ENCODE results near the gene WDR33.

WDR33 gene

DNA sequence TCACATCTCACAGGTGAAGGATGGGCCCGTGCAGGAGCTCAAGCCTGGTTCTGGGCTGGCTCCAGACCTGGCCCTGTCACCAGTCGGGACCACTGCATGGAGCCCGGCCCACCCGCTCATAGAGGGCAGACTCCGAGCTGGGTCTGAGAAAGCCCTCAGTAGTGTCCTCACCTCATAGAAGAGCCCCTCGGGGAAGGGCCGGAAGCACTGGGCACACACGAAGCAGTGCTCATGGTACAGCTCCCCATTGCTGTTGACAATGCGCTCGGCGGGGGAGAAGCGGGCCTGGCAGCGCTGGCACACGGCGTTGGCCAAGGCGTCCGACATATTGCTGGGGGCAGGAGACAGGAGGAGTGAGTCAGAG lies 153.8 kb downstream of the WDR33 start:
- no peaks in the 10 kb centered on the region for H3K36me3 Mint-ChIP-seq (ENCODE audit: low read depth)
- peaks cover 20% of the 10 kb centered on the region for H3K4me1 Mint-ChIP-seq
- no peak for DNase-seq
- no peaks in the 10 kb centered on the region for H3K9me3 Mint-ChIP-seq
- H3K27me3 Mint-ChIP-seq (ENCODE audit: low read depth, poor library complexity) = peaks cover 18% of the 10 kb centered on the region
- H3K4me3 Mint-ChIP-seq = no peak overlapping the region
- no peak overlapping the region for H3K27ac Mint-ChIP-seq
- TF ChIP-seq, protein P1, sequence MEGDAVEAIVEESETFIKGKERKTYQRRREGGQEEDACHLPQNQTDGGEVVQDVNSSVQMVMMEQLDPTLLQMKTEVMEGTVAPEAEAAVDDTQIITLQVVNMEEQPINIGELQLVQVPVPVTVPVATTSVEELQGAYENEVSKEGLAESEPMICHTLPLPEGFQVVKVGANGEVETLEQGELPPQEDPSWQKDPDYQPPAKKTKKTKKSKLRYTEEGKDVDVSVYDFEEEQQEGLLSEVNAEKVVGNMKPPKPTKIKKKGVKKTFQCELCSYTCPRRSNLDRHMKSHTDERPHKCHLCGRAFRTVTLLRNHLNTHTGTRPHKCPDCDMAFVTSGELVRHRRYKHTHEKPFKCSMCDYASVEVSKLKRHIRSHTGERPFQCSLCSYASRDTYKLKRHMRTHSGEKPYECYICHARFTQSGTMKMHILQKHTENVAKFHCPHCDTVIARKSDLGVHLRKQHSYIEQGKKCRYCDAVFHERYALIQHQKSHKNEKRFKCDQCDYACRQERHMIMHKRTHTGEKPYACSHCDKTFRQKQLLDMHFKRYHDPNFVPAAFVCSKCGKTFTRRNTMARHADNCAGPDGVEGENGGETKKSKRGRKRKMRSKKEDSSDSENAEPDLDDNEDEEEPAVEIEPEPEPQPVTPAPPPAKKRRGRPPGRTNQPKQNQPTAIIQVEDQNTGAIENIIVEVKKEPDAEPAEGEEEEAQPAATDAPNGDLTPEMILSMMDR (IDR thresholded peaks at IDR 0.05) = no peak

DNA sequence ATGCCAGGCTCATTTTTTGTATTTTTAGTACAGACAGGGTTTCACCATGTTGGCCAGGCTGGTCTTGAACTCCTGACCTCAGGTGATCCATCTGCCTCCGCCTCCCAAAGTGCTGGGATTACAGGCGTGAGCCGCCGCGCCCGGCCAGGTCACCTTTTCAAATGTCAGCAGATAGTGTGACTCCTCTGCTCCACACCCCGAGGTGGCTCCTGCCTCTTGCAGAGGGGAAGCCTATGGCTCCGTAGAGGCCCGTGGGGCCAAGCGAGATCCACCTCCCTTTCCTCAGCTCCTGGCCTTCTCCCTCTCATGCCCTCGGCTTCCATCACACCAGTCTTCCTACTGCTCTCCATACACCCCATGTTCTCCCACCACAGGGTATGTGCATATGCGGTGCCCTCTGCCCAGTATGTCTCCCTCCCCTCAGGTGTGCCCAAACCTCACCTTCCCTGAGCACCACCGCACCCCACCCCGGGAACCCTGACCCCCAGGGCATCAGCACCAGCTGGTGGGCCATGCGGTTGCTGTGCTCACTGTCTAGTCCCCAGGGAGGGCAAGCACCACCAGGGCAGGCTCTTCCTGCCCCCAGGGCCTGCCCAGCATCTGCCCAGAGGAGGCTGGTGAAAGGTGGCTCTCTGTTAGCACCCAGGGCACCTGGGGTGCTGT lies 154.3 kb downstream of the WDR33 start:
- DNase-seq = no peak
- TF ChIP-seq, protein P1 (IDR thresholded peaks at IDR 0.05) = no peak
- H3K4me3 Mint-ChIP-seq = no peak overlapping the region
- no peaks in the 10 kb centered on the region for H3K36me3 Mint-ChIP-seq (ENCODE audit: low read depth)
- H3K27ac Mint-ChIP-seq = no peak overlapping the region
- H3K9me3 Mint-ChIP-seq = no peaks in the 10 kb centered on the region
- peaks cover 15% of the 10 kb centered on the region for H3K4me1 Mint-ChIP-seq
- H3K27me3 Mint-ChIP-seq (ENCODE audit: low read depth, poor library complexity) = peaks cover 14% of the 10 kb centered on the region

DNA sequence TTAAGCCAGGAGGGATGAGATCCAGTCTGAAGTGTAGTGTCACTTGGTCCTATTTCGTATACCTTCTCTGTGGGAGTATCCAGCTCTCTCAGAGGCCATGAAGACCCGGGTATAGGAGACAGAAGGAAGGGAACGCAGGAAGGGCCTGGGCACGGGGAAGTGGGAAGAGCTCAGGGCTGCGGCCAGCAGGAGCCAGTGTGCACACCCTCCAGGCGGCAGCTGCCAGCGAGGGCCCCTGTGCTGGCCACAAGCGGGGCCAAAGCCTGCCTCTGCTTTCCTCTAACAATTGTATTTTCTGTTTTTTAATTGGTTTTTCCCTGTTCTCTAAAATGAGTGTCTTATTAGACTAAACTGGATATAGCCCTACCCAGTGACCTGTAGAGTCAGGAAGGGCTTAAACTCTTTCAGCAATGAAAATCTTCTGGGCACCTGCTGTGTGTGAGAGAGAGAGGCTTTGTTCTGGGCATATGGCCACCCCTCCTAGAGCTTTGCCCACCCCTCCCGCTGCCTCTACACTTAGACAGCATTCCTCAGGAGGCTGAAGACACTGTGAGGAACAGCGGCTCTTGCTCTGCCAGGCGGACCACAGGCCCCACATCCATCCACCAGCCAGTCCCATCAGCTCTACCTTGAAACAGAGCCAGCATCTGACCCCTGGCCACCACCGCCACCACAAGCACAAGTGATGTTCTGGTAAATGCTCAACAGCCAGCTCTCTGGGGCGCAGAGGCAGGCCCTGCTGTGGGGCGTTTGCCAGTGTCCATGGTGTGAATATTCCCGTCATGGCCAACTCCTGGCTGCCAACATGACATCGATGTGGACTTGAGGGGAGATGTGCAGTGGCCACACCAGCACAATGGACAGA lies 155.5 kb downstream of the WDR33 start:
- H3K4me1 Mint-ChIP-seq = peaks cover 4% of the 10 kb centered on the region
- H3K27ac Mint-ChIP-seq = no peak overlapping the region
- no peak for DNase-seq
- no peaks in the 10 kb centered on the region for H3K9me3 Mint-ChIP-seq
- H3K36me3 Mint-ChIP-seq (ENCODE audit: low read depth) = no peaks in the 10 kb centered on the region
- no peak overlapping the region for H3K4me3 Mint-ChIP-seq
- H3K27me3 Mint-ChIP-seq (ENCODE audit: low read depth, poor library complexity) = peaks cover 8% of the 10 kb centered on the region
- TF ChIP-seq, protein P1 (IDR thresholded peaks at IDR 0.05) = no peak

DNA sequence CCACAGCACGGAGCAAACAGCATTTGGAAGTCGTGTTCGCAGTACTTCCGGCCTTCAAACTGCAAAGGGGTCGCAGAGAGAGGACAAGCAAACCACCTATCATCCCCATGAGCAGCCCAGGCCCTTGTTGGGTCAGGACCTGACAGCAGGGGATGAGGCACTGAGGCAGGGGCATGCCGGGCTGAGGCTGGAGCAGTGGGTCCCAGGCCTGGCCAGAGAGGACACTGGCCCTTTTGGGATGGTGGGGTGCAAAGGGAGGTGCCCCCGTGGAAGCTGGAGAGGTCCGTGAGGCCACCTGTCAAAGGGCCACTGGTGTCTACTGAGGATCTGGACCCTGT lies 156.2 kb downstream of the WDR33 start:
- H3K4me3 Mint-ChIP-seq = no peak overlapping the region
- H3K4me1 Mint-ChIP-seq = peaks cover 6% of the 10 kb centered on the region
- H3K27me3 Mint-ChIP-seq (ENCODE audit: low read depth, poor library complexity) = peaks cover 8% of the 10 kb centered on the region
- H3K9me3 Mint-ChIP-seq = no peaks in the 10 kb centered on the region
- no peaks in the 10 kb centered on the region for H3K36me3 Mint-ChIP-seq (ENCODE audit: low read depth)
- H3K27ac Mint-ChIP-seq = no peak overlapping the region
- DNase-seq = no peak
- TF ChIP-seq, protein P1 (IDR thresholded peaks at IDR 0.05) = no peak

DNA sequence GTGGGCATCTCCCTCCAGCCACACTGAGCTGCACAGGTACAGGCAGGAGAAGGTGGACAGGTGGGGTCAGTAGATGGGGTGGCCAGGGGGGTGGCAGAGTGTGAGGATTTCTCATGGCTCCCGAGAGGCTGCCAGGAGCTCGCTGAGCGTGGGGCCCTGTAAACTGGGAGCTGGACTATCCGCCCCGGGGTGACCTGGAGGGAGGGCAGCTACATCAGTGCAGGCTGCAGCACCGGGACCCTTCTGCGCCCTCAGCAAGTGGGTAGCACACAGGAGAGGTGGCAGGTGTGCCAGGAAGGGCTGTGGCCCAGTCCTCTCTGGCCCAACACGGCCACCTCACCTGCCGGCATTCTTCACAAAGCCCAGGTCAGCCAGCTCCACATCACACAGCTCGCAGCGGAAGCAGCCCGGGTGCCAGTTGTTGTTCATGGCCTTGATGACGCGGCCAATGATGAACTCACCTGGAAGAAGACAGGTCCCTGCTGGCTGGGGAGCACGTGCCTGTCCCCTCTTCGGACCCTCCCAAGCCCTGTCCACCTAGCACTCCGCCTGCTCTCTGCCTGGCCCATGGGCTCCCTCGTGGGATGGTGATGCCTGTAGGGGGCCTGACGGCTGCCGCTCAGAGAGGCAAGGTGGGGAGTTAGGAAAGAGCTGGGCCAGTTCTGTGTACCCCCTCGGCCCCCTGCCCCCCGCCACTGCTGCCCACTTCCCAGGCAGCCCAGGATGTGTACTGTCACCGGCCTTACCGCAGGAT lies 156.7 kb downstream of the WDR33 start:
- no peak for DNase-seq
- no peaks in the 10 kb centered on the region for H3K9me3 Mint-ChIP-seq
- H3K36me3 Mint-ChIP-seq (ENCODE audit: low read depth) = no peaks in the 10 kb centered on the region
- no peak overlapping the region for H3K27ac Mint-ChIP-seq
- peaks cover 10% of the 10 kb centered on the region for H3K4me1 Mint-ChIP-seq
- TF ChIP-seq, protein P1 (IDR thresholded peaks at IDR 0.05) = no peak
- H3K4me3 Mint-ChIP-seq = no peak overlapping the region
- peaks cover 8% of the 10 kb centered on the region for H3K27me3 Mint-ChIP-seq (ENCODE audit: low read depth, poor library complexity)

Measured in nephron progenitor cell (in vitro differentiated cells).